GM18873 (cell line): ENCODE results near the gene SNX5.

Experiments
- ATAC-seq: cut with Tn5 transposase; IDR thresholded peaks from one replicate; pipeline ENCODE4 v1.9.1; 2021; ENCODE audit warnings: mild to moderate bottlenecking, moderate library complexity, moderate number of reproducible peaks; ENCODE audit not compliant: unreplicated experiment, low FRiP score

SNX5 gene

GRCh38 chr20:17893445-17893844 lies 75.1 kb downstream of the SNX5 start:
- ATAC-seq: no peak

- no peak for ATAC-seq
Measured at GRCh38 chr20:17892189-17892938, 76.2 kb downstream of the SNX5 start.
